ENCODE results near the gene ZNF652. TPM values are rescaled to one million over a fixed set of nuclear protein-coding genes. Genes with fewer than 3 reads are reported as not detected.

Gene ZNF652
- total and polyA plus RNA-seq, 2 of the 4 experiments (the other 2 are of a cell fraction), result 3.6 to 8.8 TPM

DNA sequence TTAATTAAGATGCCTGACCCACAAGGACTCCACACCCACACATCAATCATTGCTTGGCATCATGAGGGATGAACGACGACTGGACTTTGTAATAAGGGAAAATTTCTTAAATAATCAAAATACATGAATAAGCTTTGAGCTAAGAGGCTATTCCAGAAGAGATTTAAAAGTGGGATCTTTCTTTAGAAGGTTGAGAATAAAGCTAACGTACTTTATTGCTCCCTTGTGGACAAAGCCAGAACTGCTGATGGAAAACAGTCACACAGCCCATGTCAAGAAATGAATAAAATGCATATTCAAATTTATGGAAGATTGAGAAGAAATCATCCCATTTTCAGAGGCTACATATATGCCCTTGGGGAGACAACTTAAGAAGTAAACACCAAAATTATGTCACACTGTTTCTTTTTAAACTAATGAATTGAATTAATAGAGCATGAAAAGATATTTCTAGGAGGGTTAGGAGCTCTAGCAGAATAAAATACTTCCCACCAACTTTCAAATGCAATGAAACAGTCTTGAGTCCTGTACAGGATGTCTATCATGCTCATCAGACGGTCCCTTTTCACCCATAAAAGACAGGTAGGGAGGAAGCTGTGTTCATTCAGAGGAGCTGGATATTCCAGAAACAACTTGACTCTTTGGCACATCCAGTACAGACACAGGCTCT is 71.2 kb downstream of the ZNF652 start:
- Histone ChIP-seq H2AK5ac (ENCODE audit: low read depth, low read length) (no peak overlapping the region), H3K9me1 (ENCODE audit: insufficient read depth, low read length) (no peaks in the 10 kb centered on the region), H3K18ac (ENCODE audit: low read depth, low read length) (no peak overlapping the region), H2AK9ac (replicated peaks; ENCODE audit: low read depth, low read length, poor library complexity) (no peak overlapping the region), H3K9ac (ENCODE audit: low read depth, low read length) (no peak overlapping the region), H3K14ac (replicated peaks; ENCODE audit: low read depth, low read length) (no peak overlapping the region), H3K4me3 (ENCODE audit: insufficient read depth, low read depth, low read length) (no peak overlapping the region), H4K8ac (ENCODE audit: low read depth in 2 of 2, low read length in 2 of 2) (no peak overlapping the region), H3K9me3 (ENCODE audit: control insufficient read depth, insufficient read depth, low read length) (no peaks in the 10 kb centered on the region), H3K4me2 (ENCODE audit: low read depth, low read length) (no peak overlapping the region), H3K56ac (ENCODE audit: extremely low read depth, insufficient read depth, low read length) (no peak overlapping the region), H2BK20ac (ENCODE audit: low read depth, low read length) (no peak overlapping the region), H3K27ac (ENCODE audit: insufficient read depth, low read length) (no peak overlapping the region), H3K4me1 (ENCODE audit: control insufficient read depth, insufficient read depth, low read length) (no peaks in the 10 kb centered on the region), H3K27me3 (ENCODE audit: control insufficient read depth, insufficient read depth, low read length) (no peaks in the 10 kb centered on the region), H3K79me1 (ENCODE audit: low read depth in 1 of 2, low read length in 2 of 2) (no peaks in the 10 kb centered on the region), H2BK15ac (ENCODE audit: low read depth, low read length) (no peak overlapping the region), H3K36me3 (ENCODE audit: control insufficient read depth, insufficient read depth, low read length) (peaks cover 9% of the 10 kb centered on the region), H3K4ac (ENCODE audit: low read depth, low read length) (no peak overlapping the region), H2BK5ac (ENCODE audit: low read depth, low read length, poor library complexity, severe bottlenecking) (no peak overlapping the region), H2BK120ac (ENCODE audit: low read depth, low read length) (no peak overlapping the region), H4K5ac (ENCODE audit: low read depth, low read length) (no peak overlapping the region), H4K91ac (ENCODE audit: insufficient read depth, low read depth, low read length) (no peak overlapping the region), H3K23ac (ENCODE audit: low read depth, low read length) (no peak overlapping the region), H4K20me1 (ENCODE audit: insufficient read depth, low read length) (no peaks in the 10 kb centered on the region), H2AFZ (replicated peaks; ENCODE audit: low read length, poor library complexity) (no peak overlapping the region)
- WGBS, 2 experiments (ENCODE audit: extremely low coverage in 2 of 2, insufficient read length in 1 of 2), result no CpG with 5 or more reads among the region's 4 CpGs
- dilution Hi-C loops (cut with HindIII; ENCODE audit: low sequenced_read_pairs, unreplicated experiment), result no loop called here
- intact Hi-C loops (cut with micrococcal nuclease), result loop anchor here (5.0 kb wide), 1 partner anchor 59 kb away; the partner anchor contains the start of gene PHOSPHO1
- BruUV-seq (replicated peaks), result no TSS peak
- DNase-seq (peak; percentile 42), ATAC-seq (ENCODE audit: low read depth) (peak; percentile 72; the same call in 1 of the 2 replicates)
- in situ Hi-C loops (cut with MboI; ENCODE audit: low sequenced_read_pairs), result no loop called here
- CTCF ChIA-PET, result interaction anchor here (0.7 to 1.5 kb wide), 6 partner anchors 8 to 109 kb away, joined by 3 to 8 read pairs (median 3); no protein-coding TSS in a partner anchor
- TF ChIP-seq RAD21 (IDR thresholded peaks at IDR 0.05; ENCODE audit: low read length), result peak; percentile 63
- no peak for TF ChIP-seq FOS (IDR thresholded peaks at IDR 0.05; ENCODE audit: low read depth, low read length)
- no peak for TF ChIP-seq CHD1 (IDR thresholded peaks at IDR 0.05; ENCODE audit: low read depth, low read length)
- peak; percentile 63 for TF ChIP-seq SMC3 (IDR thresholded peaks at IDR 0.05; ENCODE audit: low read depth, low read length)
- TF ChIP-seq MXI1 (IDR thresholded peaks at IDR 0.05; ENCODE audit: borderline replicate concordance, low read depth, low read length), result no peak
- TF ChIP-seq POLR2A (IDR thresholded peaks at IDR 0.05; ENCODE audit: low read depth, low read length), result no peak
- TF ChIP-seq, protein P1, sequence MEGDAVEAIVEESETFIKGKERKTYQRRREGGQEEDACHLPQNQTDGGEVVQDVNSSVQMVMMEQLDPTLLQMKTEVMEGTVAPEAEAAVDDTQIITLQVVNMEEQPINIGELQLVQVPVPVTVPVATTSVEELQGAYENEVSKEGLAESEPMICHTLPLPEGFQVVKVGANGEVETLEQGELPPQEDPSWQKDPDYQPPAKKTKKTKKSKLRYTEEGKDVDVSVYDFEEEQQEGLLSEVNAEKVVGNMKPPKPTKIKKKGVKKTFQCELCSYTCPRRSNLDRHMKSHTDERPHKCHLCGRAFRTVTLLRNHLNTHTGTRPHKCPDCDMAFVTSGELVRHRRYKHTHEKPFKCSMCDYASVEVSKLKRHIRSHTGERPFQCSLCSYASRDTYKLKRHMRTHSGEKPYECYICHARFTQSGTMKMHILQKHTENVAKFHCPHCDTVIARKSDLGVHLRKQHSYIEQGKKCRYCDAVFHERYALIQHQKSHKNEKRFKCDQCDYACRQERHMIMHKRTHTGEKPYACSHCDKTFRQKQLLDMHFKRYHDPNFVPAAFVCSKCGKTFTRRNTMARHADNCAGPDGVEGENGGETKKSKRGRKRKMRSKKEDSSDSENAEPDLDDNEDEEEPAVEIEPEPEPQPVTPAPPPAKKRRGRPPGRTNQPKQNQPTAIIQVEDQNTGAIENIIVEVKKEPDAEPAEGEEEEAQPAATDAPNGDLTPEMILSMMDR (conservative IDR thresholded peaks at IDR 0.05; ENCODE audit: low read depth, low read length), result peak; percentile 72
- no peak for TF ChIP-seq MAFK (IDR thresholded peaks at IDR 0.05; ENCODE audit: low read depth, low read length)
- no peak for TF ChIP-seq RFX5 (IDR thresholded peaks at IDR 0.05; ENCODE audit: low read depth, low read length)
- no peak for TF ChIP-seq ELK1 (IDR thresholded peaks at IDR 0.05; ENCODE audit: borderline replicate concordance, low read depth, low read length)
- TF ChIP-seq CEBPB (IDR thresholded peaks at IDR 0.05; ENCODE audit: low read depth, low read length), result no peak
- POLR2A ChIA-PET (ENCODE audit: unreplicated experiment), result interaction anchor here (0.6 kb wide), 1 partner anchor 207 kb away, joined by 4 read pairs; no protein-coding TSS in a partner anchor

Measured in IMR-90 (cell line).